ENCODE data around the gene SYNDIG1. TPM values are rescaled to one million over a fixed set of nuclear protein-coding genes. Genes with fewer than 3 reads are reported as not detected.

Gene SYNDIG1
- total RNA-seq, 2 donors from 2014 or later = 0.73 to 4.5 TPM

DNA sequence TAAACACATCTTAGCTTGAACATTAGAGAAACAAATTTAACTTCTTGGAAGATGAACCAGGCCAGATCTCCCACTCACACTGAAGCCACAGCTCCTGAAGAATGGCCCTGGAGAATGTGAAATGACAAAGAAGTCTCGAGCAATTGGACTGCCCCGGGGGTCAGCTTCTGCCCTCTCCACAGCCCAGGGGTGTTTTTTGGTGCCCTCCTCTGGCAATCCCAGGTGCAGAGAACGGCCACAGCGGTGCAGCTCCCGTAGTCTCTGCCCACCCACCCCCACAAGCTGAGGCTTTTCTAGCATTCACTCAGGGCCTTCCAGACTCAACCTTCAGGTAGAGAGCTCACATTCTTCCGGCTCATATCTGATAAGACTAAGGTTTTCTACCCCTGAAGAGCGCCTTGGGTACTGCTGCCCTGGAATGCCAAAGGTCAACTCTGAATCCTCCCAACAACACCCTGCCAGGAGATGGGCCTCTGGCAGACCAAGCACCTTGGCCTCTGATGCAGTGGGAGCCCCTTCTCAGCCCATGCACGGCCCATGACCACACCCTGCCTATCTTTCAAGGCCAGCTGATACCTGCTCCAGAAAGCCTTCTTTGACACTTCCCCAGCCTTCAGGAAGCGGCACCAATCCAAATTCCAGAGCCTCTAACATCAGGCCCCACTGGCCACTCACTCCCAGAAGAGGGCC is 208.3 kb downstream of the SYNDIG1 start:
- Histone ChIP-seq H3K9me3 (no peaks in the 10 kb centered on the region), H3K4me1 (replicated peaks) (no peaks in the 10 kb centered on the region), H3K4me3 (no peak overlapping the region), H3K27ac (no peak overlapping the region), H3K27me3 (replicated peaks; ENCODE audit: insufficient read depth) (no peaks in the 10 kb centered on the region), H3K36me3 (no peaks in the 10 kb centered on the region)
- no peak for TF ChIP-seq POLR2A (IDR thresholded peaks at IDR 0.05)
- TF ChIP-seq POLR2AphosphoS5 (IDR thresholded peaks at IDR 0.05) = no peak
- TF ChIP-seq, protein P1, sequence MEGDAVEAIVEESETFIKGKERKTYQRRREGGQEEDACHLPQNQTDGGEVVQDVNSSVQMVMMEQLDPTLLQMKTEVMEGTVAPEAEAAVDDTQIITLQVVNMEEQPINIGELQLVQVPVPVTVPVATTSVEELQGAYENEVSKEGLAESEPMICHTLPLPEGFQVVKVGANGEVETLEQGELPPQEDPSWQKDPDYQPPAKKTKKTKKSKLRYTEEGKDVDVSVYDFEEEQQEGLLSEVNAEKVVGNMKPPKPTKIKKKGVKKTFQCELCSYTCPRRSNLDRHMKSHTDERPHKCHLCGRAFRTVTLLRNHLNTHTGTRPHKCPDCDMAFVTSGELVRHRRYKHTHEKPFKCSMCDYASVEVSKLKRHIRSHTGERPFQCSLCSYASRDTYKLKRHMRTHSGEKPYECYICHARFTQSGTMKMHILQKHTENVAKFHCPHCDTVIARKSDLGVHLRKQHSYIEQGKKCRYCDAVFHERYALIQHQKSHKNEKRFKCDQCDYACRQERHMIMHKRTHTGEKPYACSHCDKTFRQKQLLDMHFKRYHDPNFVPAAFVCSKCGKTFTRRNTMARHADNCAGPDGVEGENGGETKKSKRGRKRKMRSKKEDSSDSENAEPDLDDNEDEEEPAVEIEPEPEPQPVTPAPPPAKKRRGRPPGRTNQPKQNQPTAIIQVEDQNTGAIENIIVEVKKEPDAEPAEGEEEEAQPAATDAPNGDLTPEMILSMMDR (IDR thresholded peaks at IDR 0.05) = no peak
- 94% methylated on average over 9 of the region's 9 CpGs for WGBS
- no peak for DNase-seq (ENCODE audit: low spot score)
- intact Hi-C loops (cut with DNase I) = no loop called here

DNA sequence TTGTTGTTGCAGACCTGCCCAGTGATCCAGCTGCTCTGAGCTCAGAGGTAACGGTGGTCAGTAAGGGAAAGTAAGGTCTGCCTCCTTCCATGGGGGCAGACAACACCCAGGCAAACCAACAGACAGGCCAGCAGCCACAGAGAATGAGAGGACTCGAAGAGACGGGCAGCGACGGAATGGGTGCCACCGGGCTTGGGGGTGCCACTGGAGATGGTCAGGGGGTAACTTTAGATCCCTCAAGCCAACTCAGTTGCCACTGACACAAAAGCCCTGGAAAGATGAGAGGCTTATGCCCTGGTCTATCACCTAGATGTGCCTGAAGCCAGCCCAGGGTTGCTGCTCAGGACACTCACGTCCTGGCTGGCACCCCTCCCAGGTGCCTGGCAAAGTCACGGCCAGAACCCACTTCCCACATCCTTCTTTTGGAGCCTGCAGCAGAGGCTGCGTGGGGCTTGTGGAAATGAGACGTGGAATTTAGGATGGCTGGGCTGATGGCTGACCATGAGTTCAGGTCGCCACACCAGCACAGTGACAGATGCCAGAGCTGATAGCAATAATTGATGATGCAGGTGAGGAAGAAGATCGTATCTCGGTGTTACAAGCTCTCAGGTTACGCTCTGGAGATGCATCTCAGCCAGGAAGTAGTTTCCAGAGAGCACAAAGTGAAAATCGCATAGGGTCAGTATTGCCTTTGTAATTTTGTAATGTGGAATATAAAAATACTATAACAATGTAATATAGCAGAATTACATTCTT is 209.1 kb downstream of the SYNDIG1 start:
- H3K4me3 ChIP-seq = no peak overlapping the region
- intact Hi-C loops (cut with DNase I) = no loop called here
- DNase-seq (ENCODE audit: low spot score) = no peak
- no peaks in the 10 kb centered on the region for H3K36me3 ChIP-seq
- TF ChIP-seq, protein P1 (IDR thresholded peaks at IDR 0.05) = no peak
- TF ChIP-seq POLR2AphosphoS5 (IDR thresholded peaks at IDR 0.05) (no peak), POLR2A (IDR thresholded peaks at IDR 0.05) (no peak)
- H3K4me1 ChIP-seq (replicated peaks) = no peaks in the 10 kb centered on the region
- H3K27ac ChIP-seq = no peak overlapping the region
- no peaks in the 10 kb centered on the region for H3K9me3 ChIP-seq
- WGBS = 66% methylated on average over 15 of the region's 15 CpGs
- no peaks in the 10 kb centered on the region for H3K27me3 ChIP-seq (replicated peaks; ENCODE audit: insufficient read depth)

DNA sequence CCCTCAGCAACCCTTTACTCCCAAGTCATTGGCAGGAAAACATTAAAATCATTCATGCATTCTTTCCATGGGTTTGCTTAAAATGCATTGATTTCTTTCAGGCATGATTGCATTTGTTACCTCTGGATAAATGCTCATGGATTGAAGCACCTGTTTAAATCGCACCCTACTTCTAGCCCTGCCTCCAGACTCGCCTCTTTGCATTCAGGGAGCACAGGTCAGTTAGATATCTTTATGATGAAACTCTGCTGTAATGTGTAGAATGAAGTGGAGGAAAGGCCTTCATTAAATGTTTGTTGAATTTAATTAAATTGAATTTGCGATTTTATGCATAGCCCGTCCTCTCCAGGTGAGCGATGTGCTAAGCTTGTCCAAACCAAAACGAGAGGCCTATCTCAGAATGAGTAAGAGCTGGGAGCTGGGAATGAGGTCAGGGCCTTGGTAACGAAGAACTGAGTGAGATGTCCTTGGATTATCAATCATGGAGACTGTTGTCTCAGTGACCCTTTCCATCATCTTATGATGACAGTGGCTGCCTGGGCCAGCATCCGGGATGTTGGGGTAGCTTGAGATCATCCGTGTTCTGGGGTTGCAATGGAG is 210.1 kb downstream of the SYNDIG1 start:
- H3K9me3 ChIP-seq = no peaks in the 10 kb centered on the region
- no peak overlapping the region for H3K4me3 ChIP-seq
- H3K36me3 ChIP-seq = no peaks in the 10 kb centered on the region
- H3K4me1 ChIP-seq (replicated peaks) = no peaks in the 10 kb centered on the region
- no peak for DNase-seq (ENCODE audit: low spot score)
- TF ChIP-seq POLR2AphosphoS5 (IDR thresholded peaks at IDR 0.05) = no peak
- TF ChIP-seq POLR2A (IDR thresholded peaks at IDR 0.05) = no peak
- TF ChIP-seq, protein P1 (IDR thresholded peaks at IDR 0.05) = no peak
- no peak overlapping the region for H3K27ac ChIP-seq
- intact Hi-C loops (cut with DNase I) = no loop called here
- H3K27me3 ChIP-seq (replicated peaks; ENCODE audit: insufficient read depth) = no peaks in the 10 kb centered on the region
- WGBS = 96% methylated on average over 9 of the region's 9 CpGs

DNA sequence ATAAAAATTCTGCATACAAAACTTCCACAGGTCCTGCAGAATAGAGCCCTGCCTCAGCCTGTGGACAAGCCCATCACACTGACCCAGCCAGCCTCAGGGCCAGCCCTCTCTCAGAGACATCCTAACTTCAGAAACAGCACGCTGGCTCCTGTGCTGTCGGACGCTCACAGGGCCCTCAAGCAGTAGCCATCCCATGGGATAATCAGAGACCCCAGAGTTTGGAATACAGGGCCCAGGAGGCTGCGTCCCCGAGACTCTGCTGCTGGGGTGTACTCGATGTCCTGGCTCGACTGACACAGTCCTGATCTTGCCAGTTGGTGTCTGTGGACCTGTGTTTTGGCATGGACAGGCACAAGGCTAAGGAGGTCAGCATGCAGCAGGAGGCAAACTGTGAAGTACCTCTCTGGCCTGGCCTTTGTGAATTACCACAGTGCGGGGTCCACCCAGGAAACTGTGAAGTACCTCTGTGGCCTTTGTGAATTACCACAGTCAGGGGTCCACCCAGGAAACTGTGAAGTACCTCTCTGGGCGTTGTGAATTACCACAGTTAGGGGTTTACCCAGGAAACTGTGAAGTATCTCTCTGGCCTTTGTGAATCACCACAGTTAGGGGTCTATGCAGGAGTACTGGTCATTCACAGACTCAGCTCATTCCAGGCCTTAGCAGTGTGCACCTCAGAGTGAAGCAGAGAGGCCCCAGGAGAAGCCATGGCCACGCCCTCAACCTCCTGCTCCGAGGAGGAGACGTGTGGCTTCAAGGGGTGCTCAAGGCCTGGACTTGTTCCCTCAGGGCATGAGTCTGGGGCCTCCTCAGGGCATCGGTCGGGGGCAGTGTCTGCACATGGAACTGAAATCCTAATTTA is 212.4 kb downstream of the SYNDIG1 start:
- intact Hi-C loops (cut with DNase I) = no loop called here
- no peaks in the 10 kb centered on the region for H3K4me1 ChIP-seq (replicated peaks)
- TF ChIP-seq, protein P1 (IDR thresholded peaks at IDR 0.05) = no peak
- TF ChIP-seq POLR2AphosphoS5 (IDR thresholded peaks at IDR 0.05) = no peak
- no peak for TF ChIP-seq POLR2A (IDR thresholded peaks at IDR 0.05)
- H3K27ac ChIP-seq = no peak overlapping the region
- no peaks in the 10 kb centered on the region for H3K36me3 ChIP-seq
- no peak for DNase-seq (ENCODE audit: low spot score)
- no peaks in the 10 kb centered on the region for H3K9me3 ChIP-seq
- no peak overlapping the region for H3K4me3 ChIP-seq
- WGBS = 90% methylated on average over 14 of the region's 14 CpGs
- H3K27me3 ChIP-seq (replicated peaks; ENCODE audit: insufficient read depth) = no peaks in the 10 kb centered on the region

Measured in prostate gland (tissue), 2 donors.